GM18520 (cell line): Measurements from ENCODE around the gene COL4A2.

Source experiments
- ATAC-seq: cut with Tn5 transposase; IDR thresholded peaks from one replicate; pipeline ENCODE4 v1.9.1; 2021; ENCODE audit not compliant: unreplicated experiment

Gene COL4A2

DNA sequence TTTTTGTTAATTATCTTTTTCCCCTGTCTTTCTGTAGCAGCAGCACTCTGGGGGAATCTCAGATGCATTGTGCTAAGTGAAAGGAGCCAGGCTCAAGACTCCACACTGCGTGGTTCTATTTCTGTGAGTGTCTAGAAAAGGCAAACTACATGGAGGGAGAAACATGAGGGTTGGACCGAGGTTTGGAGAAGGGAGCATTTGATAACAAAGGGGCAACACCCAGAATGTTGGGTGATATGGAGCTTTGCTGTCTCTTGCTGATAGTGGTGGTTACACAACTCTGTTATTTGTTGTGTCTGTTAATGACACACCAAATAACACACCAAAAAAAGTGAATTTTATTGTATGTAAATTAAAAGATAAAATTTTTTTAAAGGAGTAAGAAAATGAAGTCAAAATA, 107.8 kb downstream of the COL4A2 start:
- no peak for ATAC-seq

DNA sequence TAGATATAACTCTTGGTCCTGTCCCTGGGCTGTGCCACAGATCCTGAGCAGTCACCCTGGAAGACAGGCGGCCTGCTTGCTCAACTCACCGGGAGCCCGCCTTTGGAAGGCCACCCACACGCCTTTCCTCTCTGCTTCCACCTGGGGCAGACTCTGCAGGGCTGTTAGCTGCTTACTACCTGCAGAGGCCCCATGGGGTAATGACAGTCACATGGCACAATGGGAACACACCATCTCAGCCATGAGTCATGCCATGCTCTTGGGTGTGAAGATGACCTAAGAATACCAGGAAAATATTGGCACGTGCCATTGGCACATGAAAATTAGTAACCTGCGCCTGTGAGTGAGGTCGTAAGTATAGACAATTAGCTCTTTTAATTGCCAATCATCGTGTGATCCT, 108.6 kb downstream of the COL4A2 start:
- ATAC-seq: no peak

DNA sequence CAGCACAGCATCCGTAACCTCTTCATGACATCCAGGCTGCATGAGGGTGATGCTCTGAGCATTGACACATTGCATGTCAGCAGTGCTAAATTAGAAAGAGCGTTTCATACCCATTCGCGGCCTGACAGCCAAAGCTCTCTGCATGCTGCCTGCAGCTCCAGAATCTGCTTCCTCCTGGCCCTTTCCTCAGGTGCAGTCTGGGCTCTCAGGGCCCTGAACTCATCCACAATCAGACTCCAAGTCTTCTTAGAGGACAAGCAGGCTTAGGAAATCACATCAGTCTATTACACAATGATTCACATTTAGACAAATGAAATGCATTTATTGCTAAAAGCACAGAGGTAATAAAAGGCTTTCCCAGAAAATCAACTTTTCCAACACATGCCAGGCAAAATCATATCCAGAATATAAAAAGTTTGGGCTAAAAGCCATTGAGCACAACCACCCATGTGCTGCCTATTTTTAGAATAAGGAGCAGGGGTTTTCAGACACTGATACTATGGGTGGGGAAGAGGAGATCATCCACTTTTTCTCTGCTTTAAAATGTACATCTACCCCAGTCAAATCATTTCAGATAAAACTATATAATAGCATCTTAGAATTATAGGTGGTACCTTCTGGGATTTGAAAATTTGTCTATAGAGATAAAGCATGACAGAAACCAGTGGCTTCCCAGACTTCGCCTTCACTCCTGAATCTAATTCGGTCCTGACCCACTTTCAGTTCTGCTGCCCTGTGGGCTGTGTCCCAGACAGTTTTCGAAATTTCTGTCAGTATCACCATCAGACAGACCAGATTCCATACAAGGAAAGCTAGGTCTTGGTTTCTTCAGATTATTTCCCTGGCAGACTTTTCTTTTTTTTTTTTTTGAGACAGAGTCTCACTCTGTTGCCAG, 109.3 kb downstream of the COL4A2 start:
- no peak for ATAC-seq

DNA sequence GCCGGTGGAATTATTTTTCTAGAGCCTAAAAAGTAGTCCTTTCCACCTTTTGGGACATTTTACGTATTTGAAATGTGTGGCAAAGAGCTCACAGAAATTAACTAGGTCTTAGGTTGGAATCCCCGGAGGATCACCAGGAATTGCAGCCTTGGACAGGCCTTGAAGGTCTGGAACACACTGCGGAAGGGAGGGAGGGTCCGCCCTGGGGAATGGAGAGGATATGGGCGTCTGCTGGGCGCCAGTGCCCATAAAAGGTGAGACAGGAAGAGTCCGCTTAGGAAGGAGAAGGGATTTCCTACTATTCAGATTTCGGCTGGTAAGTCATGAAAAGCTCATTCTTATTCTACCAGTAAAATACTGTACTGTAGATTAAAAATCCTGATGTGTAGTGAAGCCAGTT, 111.9 kb downstream of the COL4A2 start:
- ATAC-seq: no peak

DNA sequence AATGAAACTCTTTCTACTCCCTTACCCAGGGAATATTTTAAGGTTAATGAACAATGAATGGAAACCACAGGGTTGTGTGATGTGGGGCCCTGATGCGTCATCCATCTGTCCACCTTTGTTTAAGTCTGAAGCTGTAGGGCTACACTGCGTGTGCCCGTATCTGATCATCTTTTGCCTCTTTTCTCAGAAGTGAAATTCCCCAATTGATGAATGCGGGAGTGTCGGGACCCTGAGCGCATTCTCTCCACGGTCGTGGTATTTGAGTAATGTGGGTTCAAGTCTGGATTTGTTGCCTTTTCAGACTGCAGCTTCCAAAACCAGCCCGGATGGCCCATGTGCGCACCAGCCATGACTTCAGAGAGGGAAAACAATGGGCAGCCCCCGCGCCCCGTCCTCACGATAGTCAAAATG, 112.3 kb downstream of the COL4A2 start:
- ATAC-seq: peak; percentile 55

DNA sequence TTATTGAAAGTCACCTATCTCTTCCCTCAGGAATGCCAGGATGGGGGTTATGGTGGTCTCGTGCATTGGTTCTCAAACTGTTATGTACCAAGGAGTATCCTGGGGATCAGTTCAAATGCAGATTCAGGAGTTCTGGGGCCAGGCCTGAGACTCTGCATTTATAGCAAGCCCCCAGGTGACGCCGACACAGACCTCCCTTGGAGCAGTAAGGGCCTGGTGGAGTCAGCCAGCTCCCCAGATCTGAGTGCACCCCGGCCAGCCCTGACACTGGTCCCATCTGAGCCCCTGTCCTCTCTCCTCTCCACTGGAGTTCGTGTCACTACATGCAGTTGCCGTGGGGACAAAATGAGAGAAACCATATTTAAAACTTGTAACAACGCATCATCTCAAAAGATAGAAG, 112.9 kb downstream of the COL4A2 start:
- ATAC-seq: no peak

DNA sequence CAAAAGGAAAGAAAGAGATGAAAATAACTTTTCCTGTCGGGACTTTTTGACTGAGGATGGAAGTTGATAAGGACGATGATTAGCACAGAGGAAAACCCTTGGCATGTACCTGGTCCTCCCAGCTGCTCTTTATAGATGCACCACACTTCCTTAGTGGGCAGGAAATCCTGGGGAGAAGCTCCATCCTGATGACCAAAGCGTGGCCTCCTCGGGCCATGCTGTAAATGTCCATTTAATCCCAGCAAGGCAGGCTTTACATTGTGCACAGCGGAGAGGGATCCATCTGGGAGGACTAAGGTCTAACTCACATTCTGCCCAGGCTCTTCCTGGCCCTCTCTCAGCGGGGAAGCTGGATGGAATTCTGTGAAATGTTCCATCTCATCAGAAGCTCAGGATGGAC, 113.5 kb downstream of the COL4A2 start:
- no peak for ATAC-seq

DNA sequence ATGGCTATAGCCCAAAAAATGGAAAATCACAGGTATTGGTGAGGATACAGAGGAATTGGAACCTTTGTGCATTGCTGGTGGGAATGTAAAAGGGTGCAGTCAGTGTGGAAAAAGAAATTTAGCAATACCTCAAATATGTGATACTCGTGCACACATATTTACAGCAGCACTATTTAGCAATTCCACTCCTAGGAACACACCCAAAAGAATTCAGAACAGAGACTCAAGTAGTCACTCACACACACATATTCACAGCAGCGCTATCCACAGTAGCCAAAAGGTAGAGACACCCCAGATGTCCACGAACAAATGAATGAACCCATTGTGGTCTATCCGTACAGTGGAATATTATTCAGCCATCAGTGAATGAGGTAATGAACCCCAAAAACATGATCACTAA, 114.0 kb downstream of the COL4A2 start:
- no peak for ATAC-seq

DNA sequence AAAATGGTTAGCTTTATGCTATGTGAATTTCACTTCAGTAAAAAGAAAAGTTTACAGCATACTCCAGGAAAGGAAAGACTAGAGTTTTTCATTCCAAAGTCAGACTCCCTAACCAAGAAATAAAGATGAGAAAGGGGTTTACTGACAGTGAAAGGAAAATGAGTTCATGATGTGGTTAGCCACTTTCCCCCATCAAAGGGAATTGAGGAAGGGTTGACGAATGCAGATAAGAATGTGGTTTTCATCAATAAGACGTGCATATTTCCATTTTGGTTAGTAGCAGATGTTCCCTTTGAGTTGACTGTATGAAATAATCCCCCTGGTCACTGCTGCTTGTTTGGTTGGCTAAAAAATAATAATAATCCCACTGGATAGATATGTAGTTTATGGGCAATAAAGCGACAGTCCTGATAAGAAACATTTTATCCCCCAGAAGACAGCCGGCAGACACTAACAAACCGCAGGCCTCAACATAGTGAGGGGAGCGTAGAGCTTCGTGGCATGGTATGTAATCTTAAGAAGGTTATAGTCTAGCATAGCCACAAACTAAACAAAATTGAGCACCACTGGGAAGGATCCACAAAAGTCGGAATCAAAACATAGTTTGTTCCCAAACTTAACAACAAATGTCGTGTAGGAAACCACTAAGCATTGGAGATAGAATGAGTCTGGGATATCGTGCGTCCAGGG, 114.8 kb downstream of the COL4A2 start:
- ATAC-seq: no peak

DNA sequence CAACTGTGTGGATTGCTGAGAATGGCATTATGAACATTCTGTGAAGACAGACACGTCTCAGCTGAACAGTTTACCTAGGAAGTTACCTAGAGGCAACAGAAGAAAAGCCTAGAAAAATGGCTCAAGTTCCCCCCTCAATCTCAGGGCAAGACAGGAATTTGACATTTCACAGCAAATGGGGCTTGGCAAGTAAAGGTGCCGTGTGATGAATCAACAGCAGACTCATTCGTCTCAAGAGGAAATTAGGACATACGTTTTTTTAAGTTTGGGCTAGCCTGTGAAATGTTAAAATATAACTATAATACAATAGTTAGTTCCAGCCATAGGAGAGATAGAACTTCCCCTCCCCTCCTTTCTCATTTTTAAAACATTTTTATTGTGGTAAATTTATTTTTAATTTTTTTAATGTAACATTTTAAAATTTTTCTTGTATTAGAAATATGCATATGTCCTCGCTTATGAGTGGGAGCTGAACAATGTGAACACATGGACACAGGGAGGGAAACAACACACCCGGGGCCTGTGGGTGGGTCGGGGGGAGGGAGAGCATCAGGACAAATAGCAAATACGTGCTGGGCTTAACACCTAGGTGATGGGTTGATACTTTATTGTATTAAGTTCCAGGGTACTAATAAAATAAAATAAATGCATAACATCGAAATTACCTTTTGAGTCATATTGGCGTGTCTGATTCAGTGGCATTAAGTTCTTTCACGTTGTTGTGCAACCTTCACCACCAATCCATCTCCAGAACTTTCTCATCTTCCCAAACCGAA, 116.0 kb downstream of the COL4A2 start:
- no peak for ATAC-seq

DNA sequence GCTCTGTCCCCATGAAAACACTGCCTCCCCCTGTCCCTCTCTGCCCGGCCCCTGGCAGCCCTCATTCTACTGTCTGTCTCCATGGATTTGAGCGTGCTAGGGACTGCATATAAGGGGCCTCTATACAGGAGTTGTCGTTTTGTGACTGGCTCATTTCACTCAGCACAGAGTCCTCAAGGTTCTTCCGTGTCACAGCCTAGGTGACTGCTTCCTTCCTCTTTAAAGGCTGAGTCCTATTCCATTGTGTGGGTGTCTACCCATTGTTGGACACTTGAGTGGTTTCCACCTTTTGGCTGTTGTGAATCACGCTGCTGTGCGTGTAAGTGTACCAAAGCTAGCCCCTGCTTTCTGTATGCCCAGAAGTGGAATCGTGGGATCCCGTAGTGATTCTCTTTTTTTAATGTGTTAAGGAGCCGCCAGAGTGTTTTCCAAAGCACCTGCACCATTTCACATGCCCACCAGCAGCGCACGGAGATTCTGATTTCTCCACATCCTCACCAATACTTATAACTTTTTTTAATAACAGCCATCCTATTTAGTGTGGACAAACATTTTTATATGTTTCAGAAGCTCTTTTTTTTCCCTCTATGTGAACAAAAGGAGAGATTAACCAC, 116.7 kb downstream of the COL4A2 start:
- no peak for ATAC-seq

DNA sequence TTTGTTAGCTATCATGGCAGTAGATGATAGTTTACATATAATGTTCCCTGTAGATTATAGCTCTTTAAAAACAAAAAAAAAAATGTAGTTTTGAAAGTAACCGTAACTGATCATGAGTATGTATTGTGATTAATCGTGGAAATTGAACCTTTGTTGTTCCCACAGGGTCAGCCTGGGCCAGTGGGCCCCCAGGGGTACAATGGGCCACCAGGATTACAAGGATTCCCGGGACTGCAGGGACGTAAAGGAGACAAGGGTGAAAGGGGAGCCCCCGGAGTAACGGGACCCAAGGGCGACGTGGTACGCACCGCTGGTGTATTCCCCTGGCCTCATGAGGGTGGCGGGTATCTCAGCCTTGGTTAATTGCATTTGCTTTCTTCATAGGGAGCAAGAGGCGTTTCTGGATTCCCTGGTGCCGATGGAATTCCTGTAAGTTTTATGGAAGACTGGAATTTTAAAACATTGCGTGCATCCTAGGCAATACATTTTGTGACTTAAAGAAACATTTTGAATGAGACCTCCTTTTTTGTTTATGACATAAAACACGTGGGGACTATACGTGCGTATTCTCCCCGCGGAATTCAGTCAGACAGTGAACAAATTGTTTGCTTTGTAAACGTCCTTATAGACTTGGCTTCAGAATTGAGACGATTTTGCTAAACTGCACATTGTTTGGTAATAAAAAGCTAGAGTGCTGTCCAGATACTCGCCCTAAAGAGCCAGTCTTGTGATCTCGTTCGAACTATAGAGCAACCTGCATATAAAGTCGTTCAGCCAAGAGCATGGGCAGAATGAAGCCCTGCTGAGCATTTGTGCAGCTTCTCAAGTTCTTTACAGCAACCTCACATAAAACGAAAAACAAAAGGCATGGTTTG, 117.7 kb downstream of the COL4A2 start:
- no peak for ATAC-seq

DNA sequence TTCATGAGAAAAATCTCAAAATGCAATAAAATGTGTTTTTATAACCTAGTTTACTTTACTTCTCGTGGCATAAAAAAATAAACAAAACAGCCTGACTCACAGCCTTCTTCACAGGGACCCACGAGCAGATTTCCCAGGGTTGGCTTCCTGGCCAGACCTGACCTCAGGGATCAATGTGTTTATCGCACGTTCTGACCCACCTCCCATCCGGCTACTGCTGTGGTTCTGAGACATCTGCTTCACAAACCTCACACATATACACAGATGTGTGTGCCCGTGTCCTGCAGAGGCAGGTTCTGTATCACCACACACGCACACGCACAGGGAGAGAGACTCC, 118.3 kb downstream of the COL4A2 start:
- no peak for ATAC-seq

DNA sequence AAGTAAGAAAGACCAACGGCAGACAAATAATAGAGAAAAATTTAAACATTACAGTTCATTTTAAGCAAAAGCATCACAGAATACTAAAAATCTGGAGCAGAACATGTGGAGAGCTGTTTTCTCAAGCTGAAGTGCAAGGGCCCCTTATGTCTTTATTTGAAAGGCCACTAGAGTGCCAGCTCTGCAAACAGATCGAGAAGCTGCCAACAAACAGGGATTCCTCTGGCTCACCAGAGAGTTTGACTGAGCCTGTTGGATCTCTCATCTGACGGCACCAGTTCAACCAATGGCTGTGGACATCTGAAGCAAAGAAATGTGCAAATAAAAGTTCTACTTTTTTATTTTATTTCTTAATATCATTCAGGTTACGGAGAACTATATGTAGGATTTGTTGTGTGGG, 119.7 kb downstream of the COL4A2 start:
- no peak for ATAC-seq

DNA sequence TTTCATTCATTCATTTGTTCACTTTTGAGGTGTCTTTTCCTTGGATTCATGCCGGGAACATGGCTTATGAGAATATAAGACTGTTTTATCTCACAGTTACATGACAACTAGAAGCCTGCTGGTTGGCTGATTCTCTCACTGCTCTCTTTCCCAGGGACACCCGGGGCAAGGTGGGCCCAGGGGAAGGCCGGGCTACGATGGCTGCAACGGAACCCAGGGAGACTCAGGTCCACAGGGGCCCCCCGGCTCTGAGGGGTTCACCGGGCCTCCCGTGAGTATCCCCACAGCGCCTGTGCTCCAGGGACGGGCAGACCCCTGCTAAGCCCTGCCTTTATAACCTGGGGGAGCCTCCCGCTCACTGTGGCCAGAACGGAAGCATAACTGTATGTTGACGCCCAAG, 121.2 kb downstream of the COL4A2 start:
- no peak for ATAC-seq

DNA sequence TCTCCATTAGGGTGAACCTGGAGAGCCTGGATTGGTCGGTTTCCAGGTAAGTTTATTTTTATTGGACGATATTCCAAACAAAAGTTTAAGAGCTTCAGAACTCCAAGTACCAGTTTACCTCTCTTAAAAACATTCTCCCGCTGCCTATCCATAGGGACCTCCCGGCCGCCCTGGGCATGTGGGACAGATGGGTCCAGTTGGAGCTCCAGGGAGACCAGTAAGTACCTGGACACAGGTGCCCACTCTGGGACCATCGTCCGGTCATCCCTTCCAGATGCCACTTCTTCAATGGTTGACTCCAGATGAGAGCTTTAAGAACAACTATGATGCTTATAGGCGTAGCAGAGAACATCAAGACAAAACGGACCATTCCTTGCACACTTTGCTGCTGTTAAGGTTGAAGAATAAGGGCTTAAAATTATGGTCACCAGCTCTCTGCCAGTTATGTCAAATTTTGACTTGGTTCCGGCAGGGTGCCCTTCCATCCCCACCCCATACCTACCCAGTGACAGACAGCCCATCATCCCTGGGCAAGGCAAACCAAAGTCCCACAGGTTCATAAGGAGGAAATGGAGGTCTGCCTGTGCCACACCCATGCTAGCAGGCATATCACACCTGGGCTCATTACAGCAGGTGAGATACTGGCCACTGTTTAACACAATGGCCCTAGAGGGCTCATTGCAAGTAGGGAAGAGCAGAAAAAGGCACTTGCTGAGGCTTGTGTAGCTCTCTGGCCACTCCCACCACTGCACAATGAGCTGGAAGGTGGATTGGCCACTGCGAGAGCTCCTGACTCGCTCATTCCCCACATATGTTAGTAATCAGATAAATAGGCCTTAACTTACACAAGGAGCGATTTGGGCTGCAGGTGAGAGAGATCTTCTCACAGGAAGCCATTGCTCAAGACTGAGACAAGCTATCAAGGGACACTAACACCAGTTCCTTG, 123.6 kb downstream of the COL4A2 start:
- ATAC-seq: no peak

DNA sequence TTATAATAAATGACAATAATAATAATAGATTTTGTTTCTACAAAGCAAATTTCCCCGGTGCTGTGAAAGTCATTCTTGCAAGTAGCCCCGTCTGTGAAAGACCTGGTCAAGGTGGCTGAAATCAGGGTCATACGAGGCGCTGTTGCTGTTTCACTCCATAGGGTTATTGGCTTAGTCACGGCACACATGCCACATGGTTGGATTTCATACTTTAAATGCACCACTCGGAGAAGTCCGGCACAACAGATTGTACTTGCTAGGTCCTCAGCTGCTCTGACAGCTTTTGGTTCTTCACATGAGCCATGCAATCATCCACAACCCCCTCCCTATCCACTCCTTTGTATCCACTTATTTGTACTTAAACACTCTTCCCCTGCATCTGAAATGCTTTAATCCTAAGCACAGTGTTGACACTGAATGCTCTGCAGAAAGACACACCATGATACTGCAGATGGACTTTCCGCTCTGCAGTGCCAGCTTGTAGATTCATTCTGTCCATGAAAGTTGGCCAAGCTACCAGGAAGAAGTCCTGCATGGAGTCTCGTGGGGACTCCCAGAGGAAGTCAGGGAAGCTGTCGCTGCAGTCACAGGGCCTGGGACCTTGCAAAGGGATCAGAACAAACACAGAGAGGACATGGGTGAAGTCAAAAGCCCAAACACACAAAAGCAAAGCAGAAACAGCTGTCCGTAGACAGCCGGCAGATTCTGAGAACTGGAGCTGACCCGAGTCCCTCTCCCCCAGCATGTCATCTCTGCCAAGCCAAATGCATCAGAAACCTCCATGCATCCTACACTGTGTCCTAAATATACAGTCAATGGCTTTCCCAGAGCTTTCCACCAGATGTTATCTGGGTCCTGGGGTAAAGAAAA, 124.6 kb downstream of the COL4A2 start:
- no peak for ATAC-seq

DNA sequence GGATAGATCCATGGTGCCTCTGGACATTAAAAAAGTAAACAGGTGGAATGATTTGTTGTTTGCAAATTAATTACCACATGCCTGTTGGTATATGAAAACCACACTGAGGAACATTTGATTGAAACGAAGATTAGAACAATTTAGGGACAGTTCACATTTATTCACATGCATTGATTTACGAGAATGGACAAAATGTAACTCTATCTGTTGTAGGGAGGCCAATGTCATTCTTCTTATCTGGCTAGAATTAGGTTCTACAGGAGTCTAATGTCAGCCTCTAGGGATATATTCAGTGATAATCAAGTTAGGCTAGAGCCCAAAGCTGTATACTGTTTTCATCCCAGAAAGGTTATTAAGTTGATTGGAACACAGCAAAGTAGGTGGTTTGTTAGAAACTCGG, 125.4 kb downstream of the COL4A2 start:
- ATAC-seq: no peak
